Measurements from ENCODE around the gene GSTCD.
A peak's percentile ranks its signal among the peaks of the same experiment; 100 is the strongest.

The GSTCD gene

GRCh38 chr4:105662935-105663675 lies 45.5 kb upstream of the GSTCD start:
- no peak overlapping the region for H2AFZ ChIP-seq (ENCODE audit: low read length)

GRCh38 chr4:105666693-105667092 lies 41.9 kb upstream of the GSTCD start:
- Histone ChIP-seq H3K9ac (ENCODE audit: low read depth, low read length, poor library complexity, severe bottlenecking) (no peak overlapping the region), H3K4me3 (ENCODE audit: low read length, poor library complexity, severe bottlenecking) (no peak overlapping the region)

More at GRCh38 chr4:105662935-105663675, 45.5 kb upstream of the GSTCD start:
- Histone ChIP-seq H3K4me3 (ENCODE audit: low read length, poor library complexity, severe bottlenecking) (no peak overlapping the region), H3K4me2 (ENCODE audit: low read depth, low read length, poor library complexity, severe bottlenecking) (no peak overlapping the region), H3K36me3 (ENCODE audit: insufficient read depth, low read length) (no peaks in the 10 kb centered on the region), H3F3A (ENCODE audit: low read depth) (no peaks in the 10 kb centered on the region), H3K9me2 (replicated peaks; ENCODE audit: low read depth, low read length) (no peaks in the 10 kb centered on the region), H4K20me1 (ENCODE audit: insufficient read depth, low read length, poor library complexity, severe bottlenecking) (no peaks in the 10 kb centered on the region), H3K27me3 (ENCODE audit: insufficient read depth, low read length, poor library complexity, severe bottlenecking) (no peaks in the 10 kb centered on the region), H3K9ac (ENCODE audit: low read depth, low read length, poor library complexity, severe bottlenecking) (no peak overlapping the region), H3K79me2 (ENCODE audit: insufficient read depth, low read length) (no peaks in the 10 kb centered on the region), H3K9me3 (ENCODE audit: insufficient read depth, low read depth, low read length) (no peaks in the 10 kb centered on the region), H3K4me1 (ENCODE audit: insufficient read depth, low read length, poor library complexity, severe bottlenecking) (no peaks in the 10 kb centered on the region)
- TF ChIP-seq EZH2phosphoT487 (IDR thresholded peaks at IDR 0.05; ENCODE audit: borderline replicate concordance) = no peak
- no peak for TF ChIP-seq CTCF (conservative IDR thresholded peaks at IDR 0.05; ENCODE audit: low read length)

GRCh38 chr4:105670684-105671083 lies 37.9 kb upstream of the GSTCD start:
- no peak for TF ChIP-seq EZH2phosphoT487 (IDR thresholded peaks at IDR 0.05; ENCODE audit: borderline replicate concordance)
- no peak for TF ChIP-seq CTCF (conservative IDR thresholded peaks at IDR 0.05; ENCODE audit: low read length)

More at GRCh38 chr4:105666693-105667092, 41.9 kb upstream of the GSTCD start:
- no peaks in the 10 kb centered on the region for H3K79me2 ChIP-seq (ENCODE audit: insufficient read depth, low read length)
- H3K9me2 ChIP-seq (replicated peaks; ENCODE audit: low read depth, low read length) = no peaks in the 10 kb centered on the region
- TF ChIP-seq EZH2phosphoT487 (IDR thresholded peaks at IDR 0.05; ENCODE audit: borderline replicate concordance) = no peak
- peak; percentile 59 for TF ChIP-seq CTCF (conservative IDR thresholded peaks at IDR 0.05; ENCODE audit: low read length)
- no peaks in the 10 kb centered on the region for H3K9me3 ChIP-seq (ENCODE audit: insufficient read depth, low read depth, low read length)
- no peak overlapping the region for H3K4me2 ChIP-seq (ENCODE audit: low read depth, low read length, poor library complexity, severe bottlenecking)
- H2AFZ ChIP-seq (ENCODE audit: low read length) = no peak overlapping the region
- no peaks in the 10 kb centered on the region for H4K20me1 ChIP-seq (ENCODE audit: insufficient read depth, low read length, poor library complexity, severe bottlenecking)
- H3F3A ChIP-seq (ENCODE audit: low read depth) = no peaks in the 10 kb centered on the region
- no peaks in the 10 kb centered on the region for H3K36me3 ChIP-seq (ENCODE audit: insufficient read depth, low read length)
- no peaks in the 10 kb centered on the region for H3K27me3 ChIP-seq (ENCODE audit: insufficient read depth, low read length, poor library complexity, severe bottlenecking)
- no peaks in the 10 kb centered on the region for H3K4me1 ChIP-seq (ENCODE audit: insufficient read depth, low read length, poor library complexity, severe bottlenecking)

More at GRCh38 chr4:105670684-105671083, 37.9 kb upstream of the GSTCD start:
- no peaks in the 10 kb centered on the region for H3K36me3 ChIP-seq (ENCODE audit: insufficient read depth, low read length)
- H4K20me1 ChIP-seq (ENCODE audit: insufficient read depth, low read length, poor library complexity, severe bottlenecking) = no peaks in the 10 kb centered on the region
- H3F3A ChIP-seq (ENCODE audit: low read depth) = no peaks in the 10 kb centered on the region
- no peaks in the 10 kb centered on the region for H3K79me2 ChIP-seq (ENCODE audit: insufficient read depth, low read length)
- no peak overlapping the region for H3K4me3 ChIP-seq (ENCODE audit: low read length, poor library complexity, severe bottlenecking)
- no peaks in the 10 kb centered on the region for H3K9me2 ChIP-seq (replicated peaks; ENCODE audit: low read depth, low read length)
- H3K9ac ChIP-seq (ENCODE audit: low read depth, low read length, poor library complexity, severe bottlenecking) = no peak overlapping the region
- no peaks in the 10 kb centered on the region for H3K27me3 ChIP-seq (ENCODE audit: insufficient read depth, low read length, poor library complexity, severe bottlenecking)
- no peak overlapping the region for H2AFZ ChIP-seq (ENCODE audit: low read length)
- H3K9me3 ChIP-seq (ENCODE audit: insufficient read depth, low read depth, low read length) = no peaks in the 10 kb centered on the region
- H3K4me1 ChIP-seq (ENCODE audit: insufficient read depth, low read length, poor library complexity, severe bottlenecking) = no peaks in the 10 kb centered on the region
- no peak overlapping the region for H3K4me2 ChIP-seq (ENCODE audit: low read depth, low read length, poor library complexity, severe bottlenecking)

Data from Loucy (cell line).